Neural cell (in vitro differentiated cells): ENCODE data around the gene MAP3K1. TPM values are rescaled to one million over a fixed set of nuclear protein-coding genes. Genes with fewer than 3 reads are reported as not detected.

Experiments
- H2AFZ ChIP-seq: fragments of 200-600, 300-800 bp; sonication (generic), shearing (Covaris generic); 2 replicates; pipeline ENCODE4 v1.6.0; 2014; ENCODE audit warnings: low read depth, mild to moderate bottlenecking, antibody characterized with exemption, low read length, moderate library complexity
- H3F3A ChIP-seq: fragments of 200-600 bp; shearing (Covaris generic); 2 replicates; pipeline ENCODE4 v1.6.1; 2016; ENCODE audit warnings: mild to moderate bottlenecking, moderate library complexity, mixed read lengths, antibody characterized with exemption, low read length; ENCODE audit not compliant: insufficient read depth, poor library complexity, severe bottlenecking
- H3K27ac ChIP-seq: fragments of 200-600, 300-800 bp; sonication (generic), shearing (Covaris generic); 2 replicates; pipeline ENCODE4 v1.5.1; 2014; ENCODE audit warnings: mild to moderate bottlenecking, low read length, moderate library complexity
- H3K27me3 ChIP-seq: fragments of 300-800, 200-600 bp; sonication (generic), shearing (Covaris generic); 2 replicates; pipeline ENCODE4 v1.6.0; 2014; ENCODE audit warnings: mild to moderate bottlenecking, low read depth, low read length, moderate library complexity; ENCODE audit not compliant: insufficient read depth
- H3K36me3 ChIP-seq: fragments of 300-800, 200-600 bp; sonication (generic), shearing (Covaris generic); 2 replicates; pipeline ENCODE4 v1.5.1; 2014; ENCODE audit warnings: mild to moderate bottlenecking, antibody characterized with exemption, low read length, moderate library complexity; ENCODE audit not compliant: insufficient read depth
- H3K4me2 ChIP-seq: fragments of 300-800, 200-600 bp; sonication (generic), shearing (Covaris generic); 2 replicates; pipeline ENCODE4 v1.6.0; 2014; ENCODE audit warnings: mild to moderate bottlenecking, low read length
- H3K4me3 ChIP-seq: fragments of 300-800, 200-600 bp; sonication (generic), shearing (Covaris generic); 2 replicates; pipeline ENCODE4 v1.5.1; 2014; ENCODE audit warnings: mild to moderate bottlenecking, low read length, moderate library complexity
- H3K79me2 ChIP-seq: fragments of 200-600 bp; shearing (Covaris generic); replicated peaks from 2 replicates; pipeline ENCODE4 v1.6.0; 2014; ENCODE audit warnings: mild to moderate bottlenecking, low read length, moderate library complexity; ENCODE audit not compliant: insufficient read depth
- H3K9ac ChIP-seq: fragments of 300-800, 200-600 bp; sonication (generic), shearing (Covaris generic); 2 replicates; pipeline ENCODE4 v1.6.1; 2016; ENCODE audit warnings: mild to moderate bottlenecking, low read length, mixed read lengths
- H3K9me2 ChIP-seq: fragments of 200-600 bp; shearing (Covaris generic); 2 replicates; pipeline ENCODE4 v1.6.1; 2016; ENCODE audit warnings: mild to moderate bottlenecking, low read length, mixed read lengths; ENCODE audit not compliant: insufficient read depth
- H3K9me3 ChIP-seq: fragments of 200-600, 300-800 bp; sonication (generic), shearing (Covaris generic); 2 replicates; pipeline ENCODE4 v1.6.1; 2016; ENCODE audit warnings: mild to moderate bottlenecking, mixed run types, low read length, moderate library complexity, mixed read lengths
- H4K20me1 ChIP-seq: fragments of 200-600 bp; shearing (Covaris generic); 2 replicates; pipeline ENCODE4 v1.6.1; 2016; ENCODE audit warnings: mild to moderate bottlenecking, mixed run types; ENCODE audit not compliant: insufficient read depth
- CTCF ChIP-seq: fragments of 450-650 bp; IDR thresholded peaks from 2 replicates; pipeline ENCODE4 v1.5.1; 2014; ENCODE audit warnings: antibody characterized with exemption, mild to moderate bottlenecking, moderate library complexity; ENCODE audit not compliant: poor library complexity, severe bottlenecking
- EP300 ChIP-seq: fragments of 450-650 bp; conservative IDR thresholded peaks from 2 replicates; pipeline ENCODE4 v1.6.1; 2014; ENCODE audit warnings: antibody characterized with exemption, mild to moderate bottlenecking, moderate library complexity; ENCODE audit not compliant: poor library complexity, severe bottlenecking
- EZH2 ChIP-seq: fragments of 200-600, 300-800 bp; shearing (Covaris generic), sonication (generic); IDR thresholded peaks from 2 replicates; pipeline ENCODE4 v1.6.1; 2014; ENCODE audit warnings: antibody characterized with exemption, low read length, borderline replicate concordance, mild to moderate bottlenecking; ENCODE audit not compliant: insufficient read depth, poor library complexity, severe bottlenecking
- MXI1 ChIP-seq: fragments of 450-650 bp; conservative IDR thresholded peaks from 2 replicates; pipeline ENCODE4 v1.6.1; 2014; ENCODE audit warnings: antibody characterized with exemption, mild to moderate bottlenecking; ENCODE audit not compliant: poor library complexity, severe bottlenecking
- POLR2AphosphoS5 ChIP-seq: IDR thresholded peaks from 2 replicates; pipeline ENCODE4 v1.6.1; 2012
- RAD21 ChIP-seq: fragments of 450-650 bp; conservative IDR thresholded peaks from 2 replicates; pipeline ENCODE4 v1.6.1; 2014; ENCODE audit warnings: antibody characterized with exemption, mild to moderate bottlenecking, moderate library complexity
- REST ChIP-seq: IDR thresholded peaks from 2 replicates; pipeline ENCODE4 v1.6.1; 2012; ENCODE audit warnings: borderline replicate concordance
- SMC3 ChIP-seq: fragments of 450-650 bp; conservative IDR thresholded peaks from 2 replicates; pipeline ENCODE4 v1.6.1; 2014; ENCODE audit warnings: antibody characterized with exemption, mild to moderate bottlenecking, moderate library complexity; ENCODE audit not compliant: poor library complexity
- TAF1 ChIP-seq: IDR thresholded peaks from 2 replicates; pipeline ENCODE4 v1.6.1; 2012; ENCODE audit warnings: low read depth
- polyA plus RNA-seq: library from polyadenylated mRNA; depleted of rRNA; stranded (reverse); fragments of >200 nt; gene quantifications from 2 replicates; pipeline ENCODE4 v1.2.3, GENCODE V29; 2014

MAP3K1 gene
- polyA plus RNA-seq, 1 donor from 2014 or later, result 26.4 TPM

- Histone ChIP-seq H3K79me2 (no peaks in the 10 kb centered on the region), H3K27ac (no peak overlapping the region), H3K4me2 (no peak overlapping the region), H3F3A (no peaks in the 10 kb centered on the region), H3K9me3 (no peaks in the 10 kb centered on the region), H3K27me3 (no peaks in the 10 kb centered on the region), H2AFZ (no peak overlapping the region), H3K4me3 (no peak overlapping the region), H3K9ac (no peak overlapping the region), H3K9me2 (no peaks in the 10 kb centered on the region), H4K20me1 (no peaks in the 10 kb centered on the region), H3K36me3 (no peaks in the 10 kb centered on the region)
- TF ChIP-seq MXI1, result no peak
- no peak for TF ChIP-seq POLR2AphosphoS5
- no peak for TF ChIP-seq EZH2
- no peak for TF ChIP-seq REST
- TF ChIP-seq TAF1, result no peak
- no peak for TF ChIP-seq CTCF
- TF ChIP-seq EP300, result no peak
- TF ChIP-seq RAD21, result no peak
- no peak for TF ChIP-seq SMC3
These were observed 85.0 kb downstream of the MAP3K1 start for GRCh38 chr5:56900395-56900794.

GRCh38 chr5:56900858-56901578 lies 85.7 kb downstream of the MAP3K1 start:
- Histone ChIP-seq H2AFZ (no peak overlapping the region), H3K27ac (no peak overlapping the region)

More at GRCh38 chr5:56900858-56901578, 85.7 kb downstream of the MAP3K1 start:
- H3K4me3 ChIP-seq, result no peak overlapping the region
- H3K9me2 ChIP-seq, result no peaks in the 10 kb centered on the region
- no peak overlapping the region for H3K4me2 ChIP-seq
- no peaks in the 10 kb centered on the region for H3K36me3 ChIP-seq
- no peaks in the 10 kb centered on the region for H3K9me3 ChIP-seq
- no peaks in the 10 kb centered on the region for H3K79me2 ChIP-seq
- peak; percentile 59 for TF ChIP-seq SMC3
- no peak for TF ChIP-seq TAF1
- no peak for TF ChIP-seq EP300
- TF ChIP-seq MXI1, result no peak
- TF ChIP-seq REST, result no peak
- TF ChIP-seq POLR2AphosphoS5, result no peak
- TF ChIP-seq RAD21, result peak; percentile 55
- TF ChIP-seq CTCF, result peak; percentile 56
- no peak for TF ChIP-seq EZH2
- no peaks in the 10 kb centered on the region for H3K27me3 ChIP-seq
- no peaks in the 10 kb centered on the region for H3F3A ChIP-seq
- no peaks in the 10 kb centered on the region for H4K20me1 ChIP-seq
- no peak overlapping the region for H3K9ac ChIP-seq
